Measurements from ENCODE around the gene ST8SIA6.
"Not testable (repeated sequence)": the region's sequence is repeated elsewhere in the genome, so short reads cannot be mapped to it uniquely, and the experiment has no call there.

ST8SIA6 gene

GRCh38 chr10:17425584-17426262 is 28.7 kb downstream of the ST8SIA6 start:
- peak; percentile 64 for DNase-seq

DNA sequence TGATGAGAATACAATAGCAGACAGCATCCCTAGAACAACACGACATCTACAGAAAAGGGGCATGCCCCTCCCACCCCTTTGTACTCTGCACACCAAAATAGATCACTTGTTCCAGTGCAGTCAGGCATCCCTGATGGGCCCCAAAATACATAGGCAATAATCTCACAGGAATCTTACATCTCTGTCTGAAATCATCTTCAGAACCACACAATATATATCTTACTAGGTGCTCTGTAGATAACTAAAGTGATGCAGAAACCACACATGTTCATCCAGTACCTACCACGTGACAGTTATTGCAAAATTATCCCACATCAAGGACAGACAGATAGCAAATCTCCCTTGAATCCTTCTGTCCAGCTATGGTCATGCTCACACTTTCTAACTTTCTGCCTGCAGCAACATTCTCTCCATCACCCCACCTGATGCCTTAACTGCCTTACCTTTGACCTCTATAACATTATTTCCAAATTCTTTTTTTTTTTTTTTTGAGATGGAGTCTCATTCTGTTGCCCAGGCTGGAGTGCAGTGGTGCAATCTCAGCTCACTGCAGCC is 30.7 kb downstream of the ST8SIA6 start:
- DNase-seq = no peak

GRCh38 chr10:17422931-17423330 is 31.5 kb downstream of the ST8SIA6 start:
- no peak for DNase-seq

- DNase-seq = no peak
Observed at GRCh38 chr10:17418249-17418648, 36.1 kb downstream of the ST8SIA6 start.

DNA sequence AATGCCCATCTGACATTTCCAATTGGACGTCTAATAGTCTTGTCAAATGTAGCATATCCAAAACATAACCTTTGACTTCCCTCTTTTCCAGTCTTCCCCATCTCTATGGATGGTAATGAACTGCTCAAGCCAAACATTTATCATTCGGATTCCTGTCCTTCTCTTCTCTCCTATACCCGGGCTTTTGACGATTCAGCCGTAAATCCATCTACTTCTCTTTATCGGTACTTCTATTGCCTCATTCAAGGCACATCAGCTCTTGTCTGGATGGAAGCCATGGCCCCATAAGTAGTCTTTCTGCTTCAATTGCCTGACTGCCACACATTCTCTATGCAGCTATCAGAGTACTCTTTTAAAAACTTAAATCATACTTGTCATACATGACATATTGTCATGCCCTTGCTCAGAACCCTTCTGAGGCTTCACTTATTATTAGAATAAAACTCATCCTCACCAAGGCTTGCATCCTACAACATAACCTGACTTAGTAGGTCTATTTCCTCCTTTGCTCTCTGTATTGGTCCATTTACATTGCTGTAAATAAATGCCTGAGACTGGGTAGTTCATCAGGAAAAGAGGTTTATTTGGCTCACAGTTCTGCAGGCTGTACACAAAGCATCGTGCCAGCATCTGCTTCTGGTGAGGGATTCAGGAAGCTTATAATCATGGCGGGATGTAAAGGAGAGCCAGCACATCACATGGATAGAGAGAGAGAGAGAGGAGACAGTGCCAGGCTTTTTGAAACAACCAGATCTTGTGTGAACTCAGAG is 37.8 kb downstream of the ST8SIA6 start:
- DNase-seq = no peak

- DNase-seq = no peak
Observed at GRCh38 chr10:17415046-17415658, 39.2 kb downstream of the ST8SIA6 start.

GRCh38 chr10:17414484-17414883 is 39.9 kb downstream of the ST8SIA6 start:
- no peak for DNase-seq

DNA sequence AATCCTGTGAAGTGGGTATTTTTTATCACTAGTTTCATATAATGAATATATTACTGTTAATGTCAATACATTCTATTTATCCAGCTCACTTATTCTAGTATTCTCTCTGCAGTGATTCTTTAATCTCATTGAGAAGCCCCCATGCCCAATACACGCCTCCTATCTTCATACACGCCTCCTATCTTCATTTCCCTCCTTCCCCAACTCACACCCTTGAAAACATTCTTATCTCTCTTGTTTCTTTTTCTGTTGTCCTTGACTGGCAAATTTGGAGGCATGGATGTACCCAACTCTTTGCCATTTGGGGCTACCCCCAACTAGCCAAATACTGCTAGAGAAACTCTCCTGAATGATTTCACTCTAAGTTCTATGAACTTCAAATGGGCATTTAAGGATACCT is 40.5 kb downstream of the ST8SIA6 start:
- DNase-seq = no peak

DNA sequence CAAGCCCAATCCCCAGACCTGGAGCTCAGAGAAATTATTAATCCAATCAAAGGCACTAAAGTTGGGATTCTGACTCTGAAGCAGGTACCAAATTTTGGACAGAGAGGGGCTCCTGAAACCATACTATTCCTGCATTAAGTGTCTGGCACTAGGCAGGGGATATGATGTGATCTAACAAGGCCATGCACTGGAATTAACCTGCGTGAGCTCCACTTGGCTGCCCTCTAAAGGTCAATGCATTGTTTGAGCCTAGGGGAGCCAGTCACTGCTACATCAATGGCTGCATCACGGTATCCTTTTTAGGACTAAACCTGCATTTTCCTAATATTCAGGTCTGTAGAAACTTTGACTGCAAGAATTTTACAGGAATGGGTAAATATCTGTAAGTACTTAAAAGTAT is 42.1 kb downstream of the ST8SIA6 start:
- DNase-seq = no peak

DNA sequence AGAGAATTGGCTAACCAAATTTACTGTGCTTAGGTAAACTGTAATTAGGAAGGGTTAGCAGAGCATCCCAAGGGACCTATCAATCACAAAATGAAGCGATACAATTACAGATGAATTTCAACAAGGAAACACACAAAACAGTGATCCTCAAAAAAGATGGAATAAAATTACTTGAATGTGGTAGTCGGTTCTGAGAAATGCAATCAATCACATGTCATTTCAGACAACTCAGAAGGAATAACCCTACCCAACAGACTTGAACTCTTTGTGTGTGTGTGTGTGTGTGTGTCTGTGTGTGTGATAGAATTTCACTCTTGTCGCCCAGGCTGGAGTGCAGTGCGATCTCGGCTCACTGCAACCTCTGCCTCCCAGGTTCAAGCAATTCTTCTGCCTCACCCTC is 43.5 kb downstream of the ST8SIA6 start:
- DNase-seq = no peak

GRCh38 chr10:17409170-17409733 is 45.1 kb downstream of the ST8SIA6 start:
- DNase-seq = peak; percentile 55

GRCh38 chr10:17407047-17407446 is 47.3 kb downstream of the ST8SIA6 start:
- no peak for DNase-seq

DNA sequence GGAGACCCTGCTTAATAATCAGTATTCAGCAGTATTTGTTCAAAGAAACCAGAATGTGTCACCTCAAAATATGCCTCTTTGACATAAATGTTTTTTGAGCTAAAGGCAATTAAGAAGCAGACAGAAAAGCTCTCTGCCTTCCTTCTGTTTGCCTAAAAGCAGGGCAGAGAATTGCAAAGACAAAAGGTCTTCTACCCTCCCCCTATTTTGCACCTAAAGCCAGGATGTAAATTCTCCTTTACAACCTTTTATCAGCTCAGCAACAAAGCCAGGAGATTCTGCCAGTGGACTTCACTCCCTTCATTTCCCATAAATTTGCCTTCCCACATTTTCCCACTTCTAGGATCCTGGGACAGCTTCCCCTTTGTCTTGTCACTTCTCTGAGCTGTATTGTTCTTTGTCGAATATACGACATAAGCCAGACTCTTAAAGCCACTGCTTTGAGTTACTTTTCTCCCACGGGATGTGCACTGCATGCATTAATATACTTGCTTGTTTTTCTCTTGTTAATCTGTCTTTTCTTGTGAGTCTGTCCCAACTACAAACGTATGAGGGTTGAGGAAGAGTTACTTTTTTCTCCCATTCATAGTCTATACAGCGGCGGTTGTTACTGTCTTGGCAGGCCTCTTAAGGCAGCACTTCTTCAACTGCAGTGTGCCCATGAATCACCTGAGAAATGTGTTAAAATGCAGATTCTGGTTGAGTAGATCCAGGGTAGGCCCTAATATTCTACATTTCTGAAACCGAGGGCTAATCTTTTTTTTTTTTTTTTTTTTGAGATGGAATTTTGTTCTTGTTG is 48.2 kb downstream of the ST8SIA6 start:
- DNase-seq = no peak

- no peak for DNase-seq
Observed at GRCh38 chr10:17403161-17403560, 51.2 kb downstream of the ST8SIA6 start.

- not testable (repeated sequence) for DNase-seq
Observed at GRCh38 chr10:17402040-17402439, 52.4 kb downstream of the ST8SIA6 start.

GRCh38 chr10:17396004-17396403 is 58.4 kb downstream of the ST8SIA6 start:
- no peak for DNase-seq

- DNase-seq = no peak
Observed at GRCh38 chr10:17394854-17395253, 59.5 kb downstream of the ST8SIA6 start.

GRCh38 chr10:17387861-17388503 is 66.4 kb downstream of the ST8SIA6 start:
- no peak for DNase-seq

- no peak for DNase-seq
Observed at GRCh38 chr10:17386616-17387075, 67.7 kb downstream of the ST8SIA6 start.

DNA sequence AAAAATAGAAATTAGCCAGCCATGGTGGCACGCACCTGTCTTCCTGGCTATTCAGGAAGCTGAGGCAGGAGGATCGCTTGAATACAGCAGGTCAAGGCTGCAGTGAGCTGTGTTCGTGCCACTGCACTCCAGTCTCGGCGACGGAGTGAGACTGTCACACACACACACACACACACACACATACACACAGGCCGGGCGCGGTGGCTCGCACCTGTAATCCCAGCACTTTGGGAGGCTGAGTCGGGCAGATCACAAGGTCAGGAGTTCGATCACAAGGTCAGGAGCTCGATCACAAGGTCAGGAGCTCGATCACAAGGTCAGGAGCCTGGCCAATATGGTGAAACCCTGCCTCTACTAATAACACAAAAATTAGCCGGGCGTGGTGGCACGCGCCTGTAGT is 68.4 kb downstream of the ST8SIA6 start:
- DNase-seq = no peak

DNA sequence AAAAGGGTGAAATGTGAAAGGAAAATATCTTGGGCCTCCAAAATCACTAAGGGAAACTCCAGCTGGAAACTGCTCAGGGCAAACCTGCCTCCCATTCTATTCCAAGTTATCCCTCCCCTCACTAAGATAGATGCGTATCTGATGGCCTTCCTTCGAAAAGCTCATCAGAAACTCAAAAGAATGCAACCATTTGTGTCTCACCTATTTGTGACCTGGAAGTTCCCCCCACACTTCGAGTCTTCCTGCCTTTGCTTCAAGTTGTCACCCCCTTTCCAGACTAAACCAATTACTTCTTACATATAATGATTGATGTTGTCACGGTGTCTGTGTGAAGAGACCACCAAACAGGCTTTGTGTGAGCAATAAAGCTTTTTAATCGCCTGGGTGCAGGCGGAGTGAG is 69.3 kb downstream of the ST8SIA6 start:
- no peak for DNase-seq
